Body of pancreas (tissue), 4 donors: ENCODE measurements around the gene FBXO10. TPM values are rescaled to one million over a fixed set of nuclear protein-coding genes. Genes with fewer than 3 reads are reported as not detected.
"Not testable (repeated sequence)": the region's sequence is repeated elsewhere in the genome, so short reads cannot be mapped to it uniquely, and the experiment has no call there.

Source experiments
- ATAC-seq: fragments of 150-250 bp; one replicate; pipeline ENCODE4 v1.9.1; 2016
- DNase-seq, 4 donors: peaks; one replicate each; pipeline ENCODE4 v3.0.0-alpha.2; 2019
- H3K27ac ChIP-seq, 4 donors: fragments of 200-600 bp; sonication (generic); 1 replicate in 3 of 4; 2 replicates in 1 of 4; pipeline versions ENCODE4 v1.5.1 to v1.6.1; 2016 to 2019; ENCODE audit warnings: mild to moderate bottlenecking in 1 of 4, mixed read lengths in 1 of 4, moderate library complexity in 1 of 4
- H3K27me3 ChIP-seq, 2 donors: fragments of 200-600 bp; sonication (generic); one replicate each; pipeline ENCODE4 v1.6.0; 2016; ENCODE audit warnings: mild to moderate bottlenecking in 1 of 2
- H3K36me3 ChIP-seq, 2 donors: fragments of 200-600 bp; sonication (generic); replicated peaks in 1 of 2; 2 replicates each; pipeline ENCODE4 v1.5.1; 2016; ENCODE audit warnings: low read depth in 2 of 2; ENCODE audit not compliant: insufficient read depth in 1 of 2
- H3K4me1 ChIP-seq: fragments of 200-600 bp; sonication (generic); one replicate; pipeline ENCODE4 v1.6.0; 2016
- H3K4me3 ChIP-seq, 2 donors: fragments of 200-600 bp; sonication (generic); 1 replicate in 1 of 2; 2 replicates in 1 of 2; pipeline ENCODE4 v1.5.1; 2016 to 2019
- H3K9me3 ChIP-seq, 3 donors: fragments of 200-600 bp; sonication (generic); 1 replicate in 2 of 3; 2 replicates in 1 of 3; pipeline ENCODE4 v1.5.1; 2016
- CTCF ChIP-seq, 7 experiments: fragments of 450-650 bp in 4 of 7; fragments of 200-600 bp in 3 of 7; sonication (generic) in 3 of 7; IDR thresholded peaks; one replicate each; pipeline ENCODE4 v1.5.1; 2016 to 2019; ENCODE audit warnings: antibody characterized with exemption in 7 of 7
- POLR2A ChIP-seq, 3 donors: fragments of 450-650 bp; IDR thresholded peaks; one replicate each; pipeline ENCODE4 v1.6.1; 2016; ENCODE audit warnings: antibody characterized with exemption in 3 of 3, mild to moderate bottlenecking in 2 of 3
- WGBS, 2 donors: methylation state at CpG; one replicate each; pipeline ENCODE4 v1.1.5; 2017; 5-methylcytosine and 5-hydroxymethylcytosine counted together
- intact Hi-C: fragments of 100-400 bp; cut with DNase I; formaldehyde crosslinking; loops from one replicate; pipeline ENCODE4 v1.15.1; 2023
- total RNA-seq, 2 donors: library from RNA; depleted of rRNA; stranded (reverse); fragments of >200 nt; gene quantifications; one replicate each; pipeline ENCODE4 v1.1.0, GENCODE V29; 2016

Gene FBXO10
- total RNA-seq, 2 donors from 2014 or later: 13.2 to 15.3 TPM

GRCh38 chr9:37609735-37610397, 33.7 kb upstream of the FBXO10 start:
- H3K4me1 ChIP-seq: no peaks in the 10 kb centered on the region
- ATAC-seq (no peak), DNase-seq (no peak)
- H3K27ac ChIP-seq: no peak overlapping the region
- H3K4me3 ChIP-seq: no peak overlapping the region
- no peaks in the 10 kb centered on the region for H3K27me3 ChIP-seq
- no peaks in the 10 kb centered on the region for H3K36me3 ChIP-seq
- 71 to 80% methylated on average over 4 to 6 of the region's 6 CpGs for WGBS, 2 donors
- H3K9me3 ChIP-seq: no peaks in the 10 kb centered on the region
- intact Hi-C loops: no loop called here
- TF ChIP-seq CTCF (IDR thresholded peaks at IDR 0.05) (no peak), POLR2A (IDR thresholded peaks at IDR 0.05) (no peak)

- Histone ChIP-seq H3K4me1 (peaks cover 7% of the 10 kb centered on the region), H3K36me3 (no peaks in the 10 kb centered on the region), H3K4me3 (no peak overlapping the region), H3K9me3 (no peaks in the 10 kb centered on the region), H3K27ac (no peak overlapping the region), H3K27me3 (no peaks in the 10 kb centered on the region)
- TF ChIP-seq POLR2A (IDR thresholded peaks at IDR 0.05) (no peak), CTCF (IDR thresholded peaks at IDR 0.05) (no peak)
- ATAC-seq (no peak), DNase-seq (no peak)
- intact Hi-C loops: no loop called here
Measured at GRCh38 chr9:37608250-37608649, 32.1 kb upstream of the FBXO10 start.

- no peak for TF ChIP-seq POLR2A (IDR thresholded peaks at IDR 0.05)
- no peak for TF ChIP-seq CTCF (IDR thresholded peaks at IDR 0.05)
- no peak for DNase-seq
- intact Hi-C loops: no loop called here
- no peak for ATAC-seq
- no peaks in the 10 kb centered on the region for H3K36me3 ChIP-seq
- no peaks in the 10 kb centered on the region for H3K27me3 ChIP-seq
- peaks cover 17% of the 10 kb centered on the region for H3K4me1 ChIP-seq
- no peaks in the 10 kb centered on the region for H3K9me3 ChIP-seq
- WGBS, 2 donors: 88 to 92% methylated on average over 1 of the region's 1 CpG
- H3K4me3 ChIP-seq: no peak overlapping the region
- no peak overlapping the region for H3K27ac ChIP-seq
Measured at GRCh38 chr9:37604296-37604695, 28.1 kb upstream of the FBXO10 start.

- no peaks in the 10 kb centered on the region for H3K9me3 ChIP-seq
- no peaks in the 10 kb centered on the region for H3K27me3 ChIP-seq
- H3K36me3 ChIP-seq: no peaks in the 10 kb centered on the region
- TF ChIP-seq CTCF (IDR thresholded peaks at IDR 0.05): no peak
- no peak for TF ChIP-seq POLR2A (IDR thresholded peaks at IDR 0.05)
- peaks cover 17% of the 10 kb centered on the region for H3K4me1 ChIP-seq
- peak overlapping the region in 3 of 4 donors; percentile 33 to 78 (median 64) for H3K27ac ChIP-seq
- no peak overlapping the region for H3K4me3 ChIP-seq
- 10 to 11% methylated on average over 5 of the region's 5 CpGs for WGBS, 2 donors
- intact Hi-C loops: no loop called here
- ATAC-seq (peak; percentile 100), DNase-seq (peak; percentile 88 to 93 (median 92))
Measured at GRCh38 chr9:37602817-37603216, 26.6 kb upstream of the FBXO10 start.

- H3K27ac ChIP-seq: not testable (repeated sequence)
Measured at GRCh38 chr9:37602061-37602460, 25.9 kb upstream of the FBXO10 start.

More at GRCh38 chr9:37602061-37602460, 25.9 kb upstream of the FBXO10 start:
- H3K9me3 ChIP-seq, H3K27me3 ChIP-seq, ATAC-seq, H3K36me3 ChIP-seq, H3K4me3 ChIP-seq, DNase-seq, intact Hi-C loops: not testable (repeated sequence)
- peaks cover 17% of the 10 kb centered on the region for H3K4me1 ChIP-seq
- 77 to 84% methylated on average over 4 of the region's 4 CpGs for WGBS, 2 donors
